Activated naive CD8-positive, alpha-beta T cell treated with anti-CD3 and anti-CD28 coated beads, Interleukin-2, amount 10 ng/mL, durations not matched to agents 7 days and 5 days (primary cell): Measurements from ENCODE around the gene SGTB. TPM values are rescaled to one million over a fixed set of nuclear protein-coding genes. Genes with fewer than 3 reads are reported as not detected.

Experiments
- ATAC-seq: fragments of 150-1000 bp; cut with Tn5 transposase; one replicate; pipeline ENCODE4 v1.10.0; 2021; ENCODE audit warnings: low read depth, moderate library complexity
- POLR2A ChIA-PET: fragments of 350-600 bp; sonication (Branson Sonifier 250); formaldehyde crosslinking; loops from one replicate; lab custom pipeline; 2021; ENCODE audit warnings: antibody characterized with exemption; lab: Charles Lee
- DNase-seq: peaks from one replicate; pipeline ENCODE4 v3.0.0; 2021
- H3K27ac Mint-ChIP-seq: one replicate; pipeline ENCODE4 v1.8.0; 2022; ENCODE audit warnings: mild to moderate bottlenecking, mixed read lengths
- H3K27me3 Mint-ChIP-seq: one replicate; pipeline ENCODE4 v1.8.0; 2022; ENCODE audit warnings: mild to moderate bottlenecking, moderate library complexity, mixed read lengths
- H3K36me3 Mint-ChIP-seq: one replicate; pipeline ENCODE4 v1.8.0; 2021; ENCODE audit warnings: mild to moderate bottlenecking, mixed read lengths
- H3K4me1 Mint-ChIP-seq: one replicate; pipeline ENCODE4 v1.8.0; 2021; ENCODE audit warnings: mixed read lengths
- H3K4me3 Mint-ChIP-seq: one replicate; pipeline ENCODE4 v1.8.0; 2022; ENCODE audit warnings: mild to moderate bottlenecking, moderate library complexity, mixed read lengths
- H3K9me3 Mint-ChIP-seq: one replicate; pipeline ENCODE4 v1.8.0; 2021; ENCODE audit warnings: mixed read lengths
- total RNA-seq, 2 experiments: library from RNA; stranded (reverse); gene quantifications; one replicate each; pipeline ENCODE4 v1.2.3, GENCODE V29; 2021

The SGTB gene
- total RNA-seq = 10 to 100 TPM; 25.3 to 26.9 TPM

- Mint-ChIP-seq H3K9me3 (no peaks in the 10 kb centered on the region), H3K4me1 (peaks cover 33% of the 10 kb centered on the region), H3K36me3 (peaks cover 7% of the 10 kb centered on the region), H3K27me3 (no peaks in the 10 kb centered on the region), H3K27ac (peak within 1 kb of the TSS; percentile 88), H3K4me3 (peak within 1 kb of the TSS; percentile 94)
- peak; percentile 91 for ATAC-seq
- peak; percentile 95 for DNase-seq
- POLR2A ChIA-PET = interaction anchor here (1.2 to 2.8 kb wide), 6 partner anchors 97 to 619 kb away, joined by 4 to 14 read pairs (median 8); partner anchors contain the start of genes CENPK, ERBIN, PPWD1 and SHLD3
These were observed at the start of gene SGTB, which contains the start of gene NLN for GRCh38 chr5:65721720-65722574. TSS of gene SGTB (minus strand) at chr5:65722109. CDS start at chr5:65720807, 1,302 bp downstream. TSS of gene NLN (plus strand) at chr5:65722205. CDS start at chr5:65722374, 169 bp downstream.

- Mint-ChIP-seq H3K27me3 (no peaks in the 10 kb centered on the region), H3K4me1 (no peaks in the 10 kb centered on the region), H3K4me3 (no peak overlapping the region), H3K36me3 (peaks cover 17% of the 10 kb centered on the region), H3K9me3 (peaks cover 6% of the 10 kb centered on the region), H3K27ac (no peak overlapping the region)
- POLR2A ChIA-PET = no interaction called here
- no peak for ATAC-seq
- DNase-seq = no peak
These were observed 49.4 kb upstream of the SGTB start for GRCh38 chr5:65771266-65771665.

DNA sequence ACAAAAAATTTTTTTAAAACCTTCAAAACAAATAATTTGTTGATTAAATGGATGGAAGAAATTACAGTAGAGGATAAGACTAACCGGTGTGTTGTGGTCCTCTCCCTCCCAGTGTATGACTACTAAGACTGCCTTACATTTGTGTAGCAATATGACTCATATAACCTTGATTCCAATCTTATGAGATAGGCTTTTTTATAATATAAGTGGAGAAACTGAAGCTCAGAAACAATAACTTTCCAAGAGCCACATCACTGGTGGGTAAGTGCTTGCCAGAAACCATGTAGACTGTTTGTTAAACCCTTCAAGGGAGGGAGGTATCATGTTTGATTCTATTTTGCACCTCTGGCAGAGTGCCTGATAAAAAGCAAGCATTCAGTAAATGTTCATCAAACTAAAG lies 47.6 kb upstream of the SGTB start:
- H3K4me1 Mint-ChIP-seq = no peaks in the 10 kb centered on the region
- H3K27me3 Mint-ChIP-seq = no peaks in the 10 kb centered on the region
- ATAC-seq (no peak), DNase-seq (no peak)
- POLR2A ChIA-PET = no interaction called here
- H3K9me3 Mint-ChIP-seq = peaks cover 9% of the 10 kb centered on the region
- no peak overlapping the region for H3K27ac Mint-ChIP-seq
- H3K36me3 Mint-ChIP-seq = peaks cover 22% of the 10 kb centered on the region
- no peak overlapping the region for H3K4me3 Mint-ChIP-seq

DNA sequence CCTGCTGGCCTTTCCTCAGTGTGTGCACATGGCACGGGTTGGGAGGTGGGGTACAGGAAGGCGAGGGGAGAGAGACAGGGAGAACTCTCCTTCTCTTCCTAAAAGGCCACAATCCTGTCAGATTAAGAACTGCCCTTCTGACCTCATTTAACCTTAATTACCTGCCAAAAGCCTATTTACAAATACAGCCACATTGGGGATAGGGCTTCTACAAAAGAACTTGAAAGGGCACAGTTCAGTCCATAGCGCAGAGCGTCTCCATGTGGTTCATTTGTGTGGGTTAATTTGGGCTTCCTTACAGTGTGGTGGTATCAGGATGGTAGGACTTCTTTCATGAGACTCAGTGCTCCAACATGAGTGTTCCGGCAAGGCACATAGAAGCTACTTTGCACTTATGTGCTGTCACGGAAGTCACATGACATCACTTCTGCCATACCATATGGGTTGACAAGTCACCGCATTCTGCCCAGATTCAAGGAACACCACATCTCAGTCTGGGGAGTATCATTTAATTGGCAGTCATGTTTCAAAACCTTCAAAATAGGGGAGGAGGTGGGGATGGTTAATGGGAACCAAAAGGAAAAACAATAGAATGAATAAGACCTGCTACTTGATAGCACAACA lies 46.9 kb upstream of the SGTB start:
- Mint-ChIP-seq H3K27ac (no peak overlapping the region), H3K4me1 (no peaks in the 10 kb centered on the region), H3K4me3 (no peak overlapping the region), H3K36me3 (peaks cover 22% of the 10 kb centered on the region), H3K9me3 (peaks cover 9% of the 10 kb centered on the region), H3K27me3 (no peaks in the 10 kb centered on the region)
- POLR2A ChIA-PET = no interaction called here
- ATAC-seq = no peak
- DNase-seq = no peak

DNA sequence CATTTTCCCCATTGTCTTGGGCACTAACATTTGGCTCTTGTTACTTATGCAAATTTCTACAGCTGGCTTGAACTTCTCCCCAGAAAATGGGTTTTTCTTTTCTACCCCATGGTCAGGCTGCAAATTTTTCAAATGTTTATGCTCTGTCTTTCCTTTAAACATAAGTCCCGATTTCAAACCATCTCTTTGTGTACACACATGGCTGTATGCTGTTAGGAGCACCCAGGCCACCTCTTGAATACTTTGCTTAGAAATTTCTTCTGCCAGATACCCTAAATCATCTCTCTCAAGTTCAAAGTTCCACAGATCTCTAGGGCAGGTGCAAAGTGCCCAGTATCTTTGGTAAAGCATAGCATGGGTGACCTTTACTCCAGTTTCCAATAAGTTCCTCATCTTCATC lies 45.7 kb upstream of the SGTB start:
- Mint-ChIP-seq H3K27ac (no peak overlapping the region), H3K27me3 (no peaks in the 10 kb centered on the region), H3K4me3 (no peak overlapping the region), H3K36me3 (peaks cover 24% of the 10 kb centered on the region), H3K9me3 (peaks cover 9% of the 10 kb centered on the region), H3K4me1 (no peaks in the 10 kb centered on the region)
- POLR2A ChIA-PET = no interaction called here
- no peak for DNase-seq
- no peak for ATAC-seq

DNA sequence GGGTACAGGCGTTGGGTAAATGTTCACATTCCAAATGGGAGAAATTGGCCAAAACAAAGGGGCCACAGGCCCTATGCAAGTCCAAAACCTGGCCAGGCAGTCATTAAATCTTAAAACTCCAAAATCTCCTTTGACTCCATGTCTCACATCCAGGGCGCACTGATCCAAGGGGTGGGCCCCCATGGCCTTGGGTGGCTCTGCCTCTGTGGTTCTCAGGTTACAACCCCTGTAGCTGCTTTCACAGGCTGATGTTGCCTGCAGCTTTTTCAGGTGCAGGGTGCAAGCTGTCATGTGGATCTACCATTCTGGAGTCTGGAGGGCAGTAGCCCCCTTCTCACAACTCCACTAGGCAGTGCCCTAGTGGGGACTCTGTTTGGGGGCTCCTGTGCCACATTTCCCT lies 44.9 kb upstream of the SGTB start:
- no peaks in the 10 kb centered on the region for H3K27me3 Mint-ChIP-seq
- POLR2A ChIA-PET = no interaction called here
- H3K9me3 Mint-ChIP-seq = peaks cover 9% of the 10 kb centered on the region
- DNase-seq (no peak), ATAC-seq (no peak)
- H3K27ac Mint-ChIP-seq = no peak overlapping the region
- H3K36me3 Mint-ChIP-seq = peaks cover 24% of the 10 kb centered on the region
- no peaks in the 10 kb centered on the region for H3K4me1 Mint-ChIP-seq
- no peak overlapping the region for H3K4me3 Mint-ChIP-seq

GRCh38 chr5:65766175-65766574 lies 44.3 kb upstream of the SGTB start:
- H3K27ac Mint-ChIP-seq = no peak overlapping the region
- POLR2A ChIA-PET = no interaction called here
- peaks cover 24% of the 10 kb centered on the region for H3K36me3 Mint-ChIP-seq
- no peak for ATAC-seq
- no peaks in the 10 kb centered on the region for H3K4me1 Mint-ChIP-seq
- peaks cover 9% of the 10 kb centered on the region for H3K9me3 Mint-ChIP-seq
- H3K27me3 Mint-ChIP-seq = no peaks in the 10 kb centered on the region
- H3K4me3 Mint-ChIP-seq = no peak overlapping the region
- no peak for DNase-seq

- peaks cover 9% of the 10 kb centered on the region for H3K9me3 Mint-ChIP-seq
- POLR2A ChIA-PET = no interaction called here
- H3K27ac Mint-ChIP-seq = no peak overlapping the region
- H3K4me1 Mint-ChIP-seq = peaks cover 3% of the 10 kb centered on the region
- H3K27me3 Mint-ChIP-seq = no peaks in the 10 kb centered on the region
- DNase-seq (no peak), ATAC-seq (no peak)
- H3K4me3 Mint-ChIP-seq = no peak overlapping the region
- H3K36me3 Mint-ChIP-seq = peaks cover 24% of the 10 kb centered on the region
These were observed 43.7 kb upstream of the SGTB start for GRCh38 chr5:65765582-65765981.

GRCh38 chr5:65762234-65762633 lies 40.3 kb upstream of the SGTB start:
- Mint-ChIP-seq H3K9me3 (peaks cover 4% of the 10 kb centered on the region), H3K36me3 (peaks cover 17% of the 10 kb centered on the region), H3K27ac (no peak overlapping the region), H3K4me1 (peaks cover 6% of the 10 kb centered on the region), H3K4me3 (no peak overlapping the region), H3K27me3 (no peaks in the 10 kb centered on the region)
- ATAC-seq (no peak), DNase-seq (no peak)
- POLR2A ChIA-PET = interaction anchor here (1.1 kb wide), 1 partner anchor 162 kb away, joined by 3 read pairs; no protein-coding TSS in a partner anchor

GRCh38 chr5:65760504-65761275 lies 38.8 kb upstream of the SGTB start:
- no peak overlapping the region for H3K27ac Mint-ChIP-seq
- H3K9me3 Mint-ChIP-seq = no peaks in the 10 kb centered on the region
- no peak overlapping the region for H3K4me3 Mint-ChIP-seq
- peaks cover 4% of the 10 kb centered on the region for H3K36me3 Mint-ChIP-seq
- DNase-seq (peak; percentile 37), ATAC-seq (peak; percentile 98)
- POLR2A ChIA-PET = interaction anchor here (1.1 to 1.9 kb wide), 2 partner anchors 166 to 167 kb away, joined by 3 to 4 read pairs; partner anchors contain the start of gene ERBIN
- no peaks in the 10 kb centered on the region for H3K27me3 Mint-ChIP-seq
- H3K4me1 Mint-ChIP-seq = peaks cover 6% of the 10 kb centered on the region

- POLR2A ChIA-PET = no interaction called here
- no peaks in the 10 kb centered on the region for H3K27me3 Mint-ChIP-seq
- ATAC-seq (no peak), DNase-seq (no peak)
- H3K9me3 Mint-ChIP-seq = no peaks in the 10 kb centered on the region
- H3K27ac Mint-ChIP-seq = no peak overlapping the region
- peaks cover 4% of the 10 kb centered on the region for H3K36me3 Mint-ChIP-seq
- no peak overlapping the region for H3K4me3 Mint-ChIP-seq
- H3K4me1 Mint-ChIP-seq = peaks cover 6% of the 10 kb centered on the region
These were observed 36.7 kb upstream of the SGTB start for GRCh38 chr5:65758546-65759144.

DNA sequence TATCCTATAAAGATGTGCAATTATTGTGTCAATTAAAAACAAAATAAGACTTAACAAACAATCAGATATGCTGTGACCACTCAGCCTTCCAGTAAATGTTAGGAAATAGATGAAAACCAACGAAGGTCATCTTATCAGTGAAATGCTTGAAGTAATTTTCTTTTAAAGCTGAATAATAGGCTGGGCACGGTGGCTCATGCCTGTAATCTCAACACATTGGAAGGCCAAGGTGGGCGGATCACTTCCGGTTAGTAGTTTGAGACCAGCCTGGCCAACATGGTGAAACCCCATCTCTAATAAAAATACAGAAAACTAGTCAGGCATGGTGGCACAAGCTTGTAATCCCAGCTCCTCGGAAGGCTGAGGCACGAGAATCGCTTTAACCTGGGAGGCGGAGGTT lies 31.3 kb upstream of the SGTB start:
- H3K9me3 Mint-ChIP-seq = no peaks in the 10 kb centered on the region
- H3K36me3 Mint-ChIP-seq = peaks cover 2% of the 10 kb centered on the region
- ATAC-seq = no peak
- no peaks in the 10 kb centered on the region for H3K27me3 Mint-ChIP-seq
- POLR2A ChIA-PET = no interaction called here
- no peak overlapping the region for H3K4me3 Mint-ChIP-seq
- H3K27ac Mint-ChIP-seq = no peak overlapping the region
- no peak for DNase-seq
- peaks cover 1% of the 10 kb centered on the region for H3K4me1 Mint-ChIP-seq

GRCh38 chr5:65750938-65751337 lies 29.0 kb upstream of the SGTB start:
- ATAC-seq (no peak), DNase-seq (no peak)
- H3K27me3 Mint-ChIP-seq = no peaks in the 10 kb centered on the region
- POLR2A ChIA-PET = no interaction called here
- no peak overlapping the region for H3K27ac Mint-ChIP-seq
- peaks cover 9% of the 10 kb centered on the region for H3K36me3 Mint-ChIP-seq
- no peak overlapping the region for H3K4me3 Mint-ChIP-seq
- H3K4me1 Mint-ChIP-seq = peaks cover 1% of the 10 kb centered on the region
- H3K9me3 Mint-ChIP-seq = peaks cover 2% of the 10 kb centered on the region
